VCaP (cell line): ENCODE measurements around the gene SLC12A3.
A peak's percentile ranks its signal among the peaks of the same experiment; 100 is the strongest.

Experiments
- H3K27ac ChIP-seq: fragments of 450-650 bp; 2 replicates; pipeline ENCODE4 v1.5.1; 2017
- CTCF ChIP-seq: fragments of 450-650 bp; conservative IDR thresholded peaks from 2 replicates; pipeline ENCODE4 v1.5.1; 2017; ENCODE audit warnings: mild to moderate bottlenecking, moderate library complexity

Gene SLC12A3

DNA sequence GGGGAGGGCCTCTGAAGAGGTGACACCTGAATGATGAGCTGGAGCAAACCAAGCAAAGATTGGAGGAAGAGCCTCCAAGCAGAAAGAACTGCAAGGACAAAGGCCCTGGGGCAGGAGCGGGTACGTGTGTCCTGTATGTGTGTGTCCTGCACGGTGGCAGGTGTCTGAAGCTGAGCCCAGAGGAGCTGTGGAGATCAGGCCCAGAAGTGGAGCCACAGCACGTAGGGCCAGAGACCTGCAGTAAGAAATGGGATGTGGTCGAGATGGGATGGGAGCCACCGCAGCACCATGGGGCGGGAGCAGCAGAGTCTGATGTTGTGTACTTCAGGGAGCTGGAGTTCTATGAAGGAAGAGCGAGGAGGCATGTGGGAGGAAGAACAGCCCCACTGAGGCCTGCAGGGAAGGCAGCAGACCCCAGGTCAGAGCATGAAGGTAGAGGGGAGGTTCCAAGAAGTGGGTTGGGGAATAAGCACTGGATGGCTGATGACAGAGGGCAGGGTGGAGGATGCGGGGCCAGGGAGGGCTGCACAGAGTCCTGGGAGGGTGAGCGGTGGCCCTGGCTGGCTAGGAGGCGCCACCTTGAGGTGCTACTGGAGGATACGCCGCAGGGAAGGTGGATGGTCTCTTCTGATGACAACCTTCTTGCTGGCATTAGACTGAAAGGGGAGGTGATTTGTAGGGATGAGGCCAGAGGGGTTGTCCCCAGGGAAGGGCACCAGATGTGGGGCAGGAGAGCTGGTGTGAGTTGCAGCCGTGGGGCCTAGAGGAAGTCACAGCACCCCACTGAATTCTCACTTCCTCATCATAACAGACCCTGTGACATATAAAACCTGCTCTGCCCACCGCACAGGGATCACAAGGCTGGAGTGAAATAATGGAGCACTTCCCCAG lies 86.1 kb downstream of the SLC12A3 start:
- H3K27ac ChIP-seq: no peak overlapping the region
- peak; percentile 60 for TF ChIP-seq CTCF

GRCh38 chr16:56953006-56953405 lies 88.0 kb downstream of the SLC12A3 start:
- TF ChIP-seq CTCF: no peak
- H3K27ac ChIP-seq: no peak overlapping the region

- no peak overlapping the region for H3K27ac ChIP-seq
- TF ChIP-seq CTCF: no peak
Measured at GRCh38 chr16:56956076-56956475, 91.1 kb downstream of the SLC12A3 start.

- no peak overlapping the region for H3K27ac ChIP-seq
- TF ChIP-seq CTCF: no peak
Measured at GRCh38 chr16:56956756-56957155, 91.7 kb downstream of the SLC12A3 start.

- H3K27ac ChIP-seq: no peak overlapping the region
- no peak for TF ChIP-seq CTCF
Measured at GRCh38 chr16:56960681-56961281, 95.8 kb downstream of the SLC12A3 start.

DNA sequence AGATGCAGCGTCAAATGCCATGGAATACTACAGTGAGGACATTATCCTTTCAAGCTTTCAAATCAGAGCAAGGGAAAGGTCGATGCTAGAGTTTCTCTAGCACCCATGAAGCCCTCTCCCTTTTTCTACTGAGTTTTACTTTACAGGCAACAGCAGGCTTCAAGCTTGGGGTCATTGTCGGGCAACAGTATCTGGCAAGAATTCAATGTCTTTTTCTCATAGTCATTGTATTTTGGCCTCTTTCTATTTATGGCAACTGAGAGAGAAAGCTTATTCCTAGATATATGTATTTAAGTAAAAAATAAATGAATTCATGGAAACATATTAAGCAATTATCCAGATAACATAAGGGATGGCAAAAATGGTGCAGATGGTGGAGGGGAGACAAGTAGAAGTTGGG lies 96.4 kb downstream of the SLC12A3 start:
- no peak for TF ChIP-seq CTCF
- H3K27ac ChIP-seq: no peak overlapping the region

GRCh38 chr16:56961851-56962281 lies 96.9 kb downstream of the SLC12A3 start, which contains the start of gene CETP:
CETP (plus strand) TSS chr16:56961950; CDS start chr16:56961980, 30 bp downstream.
- no peak for TF ChIP-seq CTCF
- H3K27ac ChIP-seq: no peak within 1 kb of the TSS
